Kidney (tissue), 14 donors: ENCODE data around the gene PWWP2B. TPM values are rescaled to one million over a fixed set of nuclear protein-coding genes. Genes with fewer than 3 reads are reported as not detected.

Experiments
- DNase-seq, 5 donors: peaks; one replicate each; pipeline ENCODE4 v3.0.0-alpha.2; 2013 to 2020
- FAIRE-seq: peaks from 2 replicates; lab custom pipeline; 2012; peaks lifted over from hg19 to GRCh38; lab: Jason Lieb, UNC
- H3K27ac ChIP-seq, 2 donors: one replicate each; pipeline ENCODE4 v1.7.0; 2013; ENCODE audit warnings: low read depth in 2 of 2, low read length in 2 of 2, inconsistent platforms in 1 of 2
- H3K27me3 ChIP-seq: one replicate; pipeline ENCODE4 v1.7.1; 2013; ENCODE audit warnings: low read length, inconsistent platforms; ENCODE audit not compliant: control insufficient read depth, insufficient read depth
- H3K36me3 ChIP-seq, 3 donors: one replicate each; pipeline versions ENCODE4 v1.7.0 to v1.7.1; 2013; ENCODE audit warnings: low read length in 3 of 3, control low read depth in 1 of 3, inconsistent platforms in 1 of 3; ENCODE audit not compliant: insufficient read depth in 3 of 3, control insufficient read depth in 2 of 3
- H3K4me1 ChIP-seq, 3 donors: one replicate each; pipeline versions ENCODE4 v1.7.0 to v1.7.1; 2013; ENCODE audit warnings: low read length in 3 of 3, inconsistent platforms in 1 of 3, low read depth in 1 of 3; ENCODE audit not compliant: control insufficient read depth in 2 of 3, insufficient read depth in 2 of 3
- H3K4me3 ChIP-seq, 3 donors: one replicate each; pipeline versions ENCODE4 v1.7.0 to v1.8.1; 2013; ENCODE audit warnings: low read length in 3 of 3, control low read depth in 1 of 3, inconsistent platforms in 1 of 3
- H3K9ac ChIP-seq, 3 donors: one replicate each; pipeline versions ENCODE4 v1.7.0 to v1.7.1; 2013; ENCODE audit warnings: low read length in 3 of 3, control low read depth in 1 of 3, inconsistent platforms in 1 of 3
- H3K9me3 ChIP-seq, 3 donors: one replicate each; pipeline versions ENCODE4 v1.7.0 to v1.7.1; 2013; ENCODE audit warnings: low read length in 3 of 3, control low read depth in 1 of 3, inconsistent platforms in 1 of 3; ENCODE audit not compliant: control insufficient read depth in 2 of 3, insufficient read depth in 1 of 3
- intact Hi-C: fragments of 100-400 bp; cut with DNase I; formaldehyde crosslinking; loops from one replicate; pipeline ENCODE4 v1.11.1; 2022
- polyA plus RNA-seq: library from polyadenylated mRNA; stranded (reverse); fragments of 350-450 nt; fragmentation: Illumina TruSeq; extraction: RNeasy Lipid Tissue Mini Kit (QIAGEN cat#74804); gene quantifications from one replicate; pipeline ENCODE4 v1.2.3, GENCODE V29; 2014; ENCODE audit warnings: low read depth, low replicate concordance; ENCODE audit not compliant: insufficient read depth
- total RNA-seq: library from RNA; stranded (reverse); fragmentation: NEBNext Ultra II Directional; extraction: Animal tissue kit (Norgen Biotek cat#: 25700); gene quantifications from one replicate; pipeline ENCODE4 v1.2.1, GENCODE V29; 2021
- TF ChIP-seq, protein P1 (sequence below): IDR thresholded peaks from 3 replicates; pipeline ENCODE4 v1.5.1; 2012; ENCODE audit warnings: mild to moderate bottlenecking, moderate library complexity, borderline replicate concordance; ENCODE audit not compliant: insufficient read depth; ENCODE audit errors: extremely low read depth
- donor health status: control.
- donor health status: control.
- donor health status: control.
- donor health status: control.
- donor health status: control.
- donor health status: DM: yes; HTN: yes; CAD: no.
- donor health status: Normal renal cell carcinoma (clear cell type).

The PWWP2B gene
- total and polyA plus RNA-seq, 2 donors from 2014 or later: 12.9 to 24.3 TPM

DNA sequence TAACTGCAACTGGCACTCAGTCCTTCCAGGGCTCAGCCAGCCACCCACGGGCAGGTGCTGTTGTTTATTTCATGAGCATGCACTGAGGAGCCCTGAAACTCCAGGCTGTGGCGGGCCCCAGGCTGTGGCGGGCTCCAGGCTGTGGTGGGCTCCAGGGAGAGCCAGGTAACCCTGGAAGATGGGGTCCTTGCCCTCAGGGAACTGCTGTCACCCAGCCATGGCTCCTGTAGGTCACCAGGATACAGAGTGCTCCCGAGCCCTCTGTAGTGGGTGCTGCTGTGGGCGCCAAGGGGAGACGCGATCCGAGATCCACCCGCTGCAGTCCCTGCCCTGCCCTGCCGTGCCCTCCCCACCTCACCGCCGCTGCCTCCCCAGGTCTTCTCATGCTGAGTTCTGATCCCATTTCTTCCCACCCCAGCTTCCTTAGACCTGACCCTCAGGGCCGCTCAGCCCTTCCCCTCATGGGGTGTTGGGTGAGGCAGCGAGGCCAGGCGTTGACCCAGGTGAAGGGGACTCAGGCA, 35.4 kb upstream of the PWWP2B start:
- intact Hi-C loops: no loop called here
- no peak overlapping the region for H3K4me3 ChIP-seq
- H3K4me1 ChIP-seq: no peaks in the 10 kb centered on the region
- FAIRE-seq: no peak
- H3K9ac ChIP-seq: no peak overlapping the region
- no peak overlapping the region for H3K27ac ChIP-seq
- H3K9me3 ChIP-seq: no peaks in the 10 kb centered on the region
- peaks cover 0 to 8% (median 0%) of the 10 kb centered on the region in 3 donors for H3K36me3 ChIP-seq
- no peaks in the 10 kb centered on the region for H3K27me3 ChIP-seq
- no peak for DNase-seq
- TF ChIP-seq, protein P1, sequence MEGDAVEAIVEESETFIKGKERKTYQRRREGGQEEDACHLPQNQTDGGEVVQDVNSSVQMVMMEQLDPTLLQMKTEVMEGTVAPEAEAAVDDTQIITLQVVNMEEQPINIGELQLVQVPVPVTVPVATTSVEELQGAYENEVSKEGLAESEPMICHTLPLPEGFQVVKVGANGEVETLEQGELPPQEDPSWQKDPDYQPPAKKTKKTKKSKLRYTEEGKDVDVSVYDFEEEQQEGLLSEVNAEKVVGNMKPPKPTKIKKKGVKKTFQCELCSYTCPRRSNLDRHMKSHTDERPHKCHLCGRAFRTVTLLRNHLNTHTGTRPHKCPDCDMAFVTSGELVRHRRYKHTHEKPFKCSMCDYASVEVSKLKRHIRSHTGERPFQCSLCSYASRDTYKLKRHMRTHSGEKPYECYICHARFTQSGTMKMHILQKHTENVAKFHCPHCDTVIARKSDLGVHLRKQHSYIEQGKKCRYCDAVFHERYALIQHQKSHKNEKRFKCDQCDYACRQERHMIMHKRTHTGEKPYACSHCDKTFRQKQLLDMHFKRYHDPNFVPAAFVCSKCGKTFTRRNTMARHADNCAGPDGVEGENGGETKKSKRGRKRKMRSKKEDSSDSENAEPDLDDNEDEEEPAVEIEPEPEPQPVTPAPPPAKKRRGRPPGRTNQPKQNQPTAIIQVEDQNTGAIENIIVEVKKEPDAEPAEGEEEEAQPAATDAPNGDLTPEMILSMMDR: no peak

DNA sequence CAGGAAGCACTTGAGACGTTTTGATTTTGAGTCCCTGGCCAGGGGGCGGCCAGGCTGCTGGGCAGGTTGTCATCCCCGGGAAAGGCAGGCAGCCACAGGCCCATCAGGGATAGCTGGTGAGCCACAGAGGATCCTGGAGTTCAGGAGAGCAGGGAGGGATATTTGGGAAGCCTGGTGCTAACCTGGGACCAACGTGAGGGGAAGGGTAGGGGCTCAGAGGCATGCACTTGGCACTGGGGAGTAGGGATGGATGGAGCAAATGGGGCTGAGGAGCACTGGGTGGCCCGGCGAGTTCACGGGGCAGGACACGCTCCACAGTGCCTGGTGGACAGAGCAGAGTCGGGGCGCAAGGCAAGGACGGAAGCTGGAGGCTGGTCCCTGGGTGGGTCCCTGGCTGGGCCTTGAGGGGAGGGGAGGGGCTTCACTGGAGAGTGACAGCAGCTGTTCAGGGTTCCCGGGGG, 34.8 kb upstream of the PWWP2B start:
- intact Hi-C loops: no loop called here
- no peak for FAIRE-seq
- TF ChIP-seq, protein P1: no peak

DNA sequence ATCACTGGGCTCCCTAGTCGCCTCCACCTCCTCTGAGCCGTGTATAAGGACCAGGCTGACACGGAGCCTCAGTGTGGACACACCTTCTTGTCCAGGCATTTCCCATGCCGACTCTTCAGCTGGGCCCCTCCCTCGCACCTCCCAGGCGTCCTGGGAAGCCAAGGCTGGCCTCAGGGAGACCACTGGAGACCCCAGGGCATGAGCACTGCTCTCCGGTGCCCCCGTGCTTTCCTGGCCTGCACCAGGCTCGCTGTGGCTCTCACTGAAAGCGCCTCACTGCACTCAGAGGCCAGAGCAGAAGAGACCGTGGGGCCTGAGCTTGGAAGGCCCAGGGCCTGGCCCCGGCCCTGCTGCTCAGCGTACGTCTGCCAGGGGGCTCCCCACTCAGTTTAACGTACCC, 33.6 kb upstream of the PWWP2B start:
- TF ChIP-seq, protein P1: no peak
- H3K4me3 ChIP-seq: no peak overlapping the region
- FAIRE-seq: no peak
- peaks cover 0 to 8% (median 2%) of the 10 kb centered on the region in 3 donors for H3K36me3 ChIP-seq
- intact Hi-C loops: no loop called here
- no peak overlapping the region for H3K9ac ChIP-seq
- H3K9me3 ChIP-seq: no peaks in the 10 kb centered on the region
- peak in 1 of 5 donors; percentile 27 for DNase-seq
- no peak overlapping the region for H3K27ac ChIP-seq
- no peaks in the 10 kb centered on the region for H3K27me3 ChIP-seq
- no peaks in the 10 kb centered on the region for H3K4me1 ChIP-seq

More for the DNA sequence above, 34.8 kb upstream of the PWWP2B start:
- H3K4me1 ChIP-seq: no peaks in the 10 kb centered on the region
- peaks cover 0 to 8% (median 2%) of the 10 kb centered on the region in 3 donors for H3K36me3 ChIP-seq
- no peak overlapping the region for H3K27ac ChIP-seq
- H3K9me3 ChIP-seq: no peaks in the 10 kb centered on the region
- no peak overlapping the region for H3K4me3 ChIP-seq
- no peak overlapping the region for H3K9ac ChIP-seq
- H3K27me3 ChIP-seq: no peaks in the 10 kb centered on the region
- peak in 1 of 5 donors; percentile 22 for DNase-seq
